H1 (cell line): ENCODE data around the gene ARHGAP26. TPM values are rescaled to one million over a fixed set of nuclear protein-coding genes. Genes with fewer than 3 reads are reported as not detected.

Source experiments
- CHD1 ChIP-seq: IDR thresholded peaks from 2 replicates; pipeline ENCODE4 v1.6.1; 2012; ENCODE audit warnings: low read depth, low read length, improper control_type of control experiment
- GABPA ChIP-seq: IDR thresholded peaks from 2 replicates; pipeline ENCODE4 v1.6.1; 2011; ENCODE audit warnings: mild to moderate bottlenecking, low read length, moderate library complexity, borderline replicate concordance; ENCODE audit not compliant: insufficient read depth
- KDM1A ChIP-seq: fragments of 200-600, 300-600 bp; sonication (generic); IDR thresholded peaks from 2 replicates; pipeline ENCODE4 v1.7.1; 2016; ENCODE audit warnings: mild to moderate bottlenecking, low read length, borderline replicate concordance
- MAFK ChIP-seq: IDR thresholded peaks from 2 replicates; pipeline ENCODE4 v1.6.1; 2012; ENCODE audit warnings: low read depth, mild to moderate bottlenecking, improper control_type of control experiment, low read length
- RBBP5 ChIP-seq: IDR thresholded peaks from 2 replicates; pipeline ENCODE4 v1.7.1; 2012; ENCODE audit warnings: low read depth, mild to moderate bottlenecking, inconsistent platforms, low read length, moderate library complexity, borderline replicate concordance
- RXRA ChIP-seq: IDR thresholded peaks from 2 replicates; pipeline ENCODE4 v1.6.1; 2011; ENCODE audit warnings: low read depth, mild to moderate bottlenecking, low read length, moderate library complexity; ENCODE audit not compliant: insufficient read depth
- SP4 ChIP-seq: IDR thresholded peaks from 2 replicates; pipeline ENCODE4 v1.6.1; 2012; ENCODE audit warnings: low read length, inconsistent platforms
- SRF ChIP-seq: IDR thresholded peaks from 2 replicates; pipeline ENCODE4 v1.6.1; 2011; ENCODE audit warnings: mild to moderate bottlenecking, low read depth, low read length, moderate library complexity
- TAF1 ChIP-seq: IDR thresholded peaks from 2 replicates; pipeline ENCODE4 v1.6.1; 2011; ENCODE audit warnings: mild to moderate bottlenecking, low read depth, low read length
- ZNF274 ChIP-seq: IDR thresholded peaks from 2 replicates; pipeline ENCODE4 v1.7.0; 2012; ENCODE audit warnings: low read length, borderline replicate concordance; ENCODE audit errors: extremely low read depth
- polyA plus RNA-seq, 7 experiments: library from polyadenylated mRNA; depleted of rRNA in 3 of 7; stranded (reverse) in 5 of 7; unstranded in 2 of 7; fragments of >200 nt in 5 of 7; fragments of 200-250 nt in 2 of 7; gene quantifications; 1 replicate in 5 of 7; 2 replicates in 1 of 7; 4 replicates in 1 of 7; pipeline versions ENCODE4 v1.2.1 to v1.2.3, GENCODE V29; 2011 to 2013; ENCODE audit warnings: missing spikeins in 2 of 7, mixed read lengths in 2 of 7
- total RNA-seq: library from RNA; stranded (reverse); fragmentation: NEBNext Ultra II Directional; extraction: Animal tissue kit (Norgen Biotek cat#: 25700); gene quantifications from 2 replicates; pipeline ENCODE4 v1.2.1, GENCODE V29; 2021
- TF ChIP-seq, protein P1 (sequence below): fragments of 300-600 bp; sonication (generic); IDR thresholded peaks from 2 replicates; pipeline ENCODE4 v1.7.1; 2012; ENCODE audit warnings: low read length, moderate library complexity, mild to moderate bottlenecking, inconsistent platforms; ENCODE audit not compliant: insufficient replicate concordance
- TF ChIP-seq, protein P2 (sequence below): IDR thresholded peaks from 2 replicates; pipeline ENCODE4 v1.6.1; 2012; ENCODE audit warnings: inconsistent platforms

The ARHGAP26 gene
- total and polyA plus RNA-seq, 2 of the 8 experiments (the other 6 are each of a cell fraction or from before 2014, with no cell fraction given): 7.1 to 24.8 TPM

DNA sequence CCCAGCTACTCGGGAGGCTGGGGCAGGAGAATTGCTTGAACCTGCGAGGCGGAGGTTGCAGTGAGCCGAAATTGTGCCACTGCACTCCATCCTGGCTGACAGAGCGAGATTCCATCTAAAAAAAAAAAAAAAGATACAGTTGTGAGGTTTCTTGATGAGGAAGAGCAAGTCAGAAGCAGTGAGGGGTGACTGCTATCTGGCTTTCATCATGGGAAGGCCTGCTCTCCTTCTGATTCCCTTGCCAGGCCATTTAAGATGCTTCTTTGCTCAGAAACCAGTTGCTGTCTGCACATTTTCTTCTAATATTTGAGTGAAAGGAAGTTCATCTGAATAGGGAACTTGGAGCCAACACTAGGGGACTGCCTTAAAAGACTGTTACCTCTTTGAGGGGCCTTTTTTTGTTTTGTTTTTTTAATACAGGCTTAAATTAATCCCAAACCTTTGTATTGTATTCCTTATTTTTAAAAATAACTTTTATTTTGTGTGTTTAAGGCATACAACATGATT is 201.9 kb downstream of the ARHGAP26 start (continued):
- TF ChIP-seq, protein P1, sequence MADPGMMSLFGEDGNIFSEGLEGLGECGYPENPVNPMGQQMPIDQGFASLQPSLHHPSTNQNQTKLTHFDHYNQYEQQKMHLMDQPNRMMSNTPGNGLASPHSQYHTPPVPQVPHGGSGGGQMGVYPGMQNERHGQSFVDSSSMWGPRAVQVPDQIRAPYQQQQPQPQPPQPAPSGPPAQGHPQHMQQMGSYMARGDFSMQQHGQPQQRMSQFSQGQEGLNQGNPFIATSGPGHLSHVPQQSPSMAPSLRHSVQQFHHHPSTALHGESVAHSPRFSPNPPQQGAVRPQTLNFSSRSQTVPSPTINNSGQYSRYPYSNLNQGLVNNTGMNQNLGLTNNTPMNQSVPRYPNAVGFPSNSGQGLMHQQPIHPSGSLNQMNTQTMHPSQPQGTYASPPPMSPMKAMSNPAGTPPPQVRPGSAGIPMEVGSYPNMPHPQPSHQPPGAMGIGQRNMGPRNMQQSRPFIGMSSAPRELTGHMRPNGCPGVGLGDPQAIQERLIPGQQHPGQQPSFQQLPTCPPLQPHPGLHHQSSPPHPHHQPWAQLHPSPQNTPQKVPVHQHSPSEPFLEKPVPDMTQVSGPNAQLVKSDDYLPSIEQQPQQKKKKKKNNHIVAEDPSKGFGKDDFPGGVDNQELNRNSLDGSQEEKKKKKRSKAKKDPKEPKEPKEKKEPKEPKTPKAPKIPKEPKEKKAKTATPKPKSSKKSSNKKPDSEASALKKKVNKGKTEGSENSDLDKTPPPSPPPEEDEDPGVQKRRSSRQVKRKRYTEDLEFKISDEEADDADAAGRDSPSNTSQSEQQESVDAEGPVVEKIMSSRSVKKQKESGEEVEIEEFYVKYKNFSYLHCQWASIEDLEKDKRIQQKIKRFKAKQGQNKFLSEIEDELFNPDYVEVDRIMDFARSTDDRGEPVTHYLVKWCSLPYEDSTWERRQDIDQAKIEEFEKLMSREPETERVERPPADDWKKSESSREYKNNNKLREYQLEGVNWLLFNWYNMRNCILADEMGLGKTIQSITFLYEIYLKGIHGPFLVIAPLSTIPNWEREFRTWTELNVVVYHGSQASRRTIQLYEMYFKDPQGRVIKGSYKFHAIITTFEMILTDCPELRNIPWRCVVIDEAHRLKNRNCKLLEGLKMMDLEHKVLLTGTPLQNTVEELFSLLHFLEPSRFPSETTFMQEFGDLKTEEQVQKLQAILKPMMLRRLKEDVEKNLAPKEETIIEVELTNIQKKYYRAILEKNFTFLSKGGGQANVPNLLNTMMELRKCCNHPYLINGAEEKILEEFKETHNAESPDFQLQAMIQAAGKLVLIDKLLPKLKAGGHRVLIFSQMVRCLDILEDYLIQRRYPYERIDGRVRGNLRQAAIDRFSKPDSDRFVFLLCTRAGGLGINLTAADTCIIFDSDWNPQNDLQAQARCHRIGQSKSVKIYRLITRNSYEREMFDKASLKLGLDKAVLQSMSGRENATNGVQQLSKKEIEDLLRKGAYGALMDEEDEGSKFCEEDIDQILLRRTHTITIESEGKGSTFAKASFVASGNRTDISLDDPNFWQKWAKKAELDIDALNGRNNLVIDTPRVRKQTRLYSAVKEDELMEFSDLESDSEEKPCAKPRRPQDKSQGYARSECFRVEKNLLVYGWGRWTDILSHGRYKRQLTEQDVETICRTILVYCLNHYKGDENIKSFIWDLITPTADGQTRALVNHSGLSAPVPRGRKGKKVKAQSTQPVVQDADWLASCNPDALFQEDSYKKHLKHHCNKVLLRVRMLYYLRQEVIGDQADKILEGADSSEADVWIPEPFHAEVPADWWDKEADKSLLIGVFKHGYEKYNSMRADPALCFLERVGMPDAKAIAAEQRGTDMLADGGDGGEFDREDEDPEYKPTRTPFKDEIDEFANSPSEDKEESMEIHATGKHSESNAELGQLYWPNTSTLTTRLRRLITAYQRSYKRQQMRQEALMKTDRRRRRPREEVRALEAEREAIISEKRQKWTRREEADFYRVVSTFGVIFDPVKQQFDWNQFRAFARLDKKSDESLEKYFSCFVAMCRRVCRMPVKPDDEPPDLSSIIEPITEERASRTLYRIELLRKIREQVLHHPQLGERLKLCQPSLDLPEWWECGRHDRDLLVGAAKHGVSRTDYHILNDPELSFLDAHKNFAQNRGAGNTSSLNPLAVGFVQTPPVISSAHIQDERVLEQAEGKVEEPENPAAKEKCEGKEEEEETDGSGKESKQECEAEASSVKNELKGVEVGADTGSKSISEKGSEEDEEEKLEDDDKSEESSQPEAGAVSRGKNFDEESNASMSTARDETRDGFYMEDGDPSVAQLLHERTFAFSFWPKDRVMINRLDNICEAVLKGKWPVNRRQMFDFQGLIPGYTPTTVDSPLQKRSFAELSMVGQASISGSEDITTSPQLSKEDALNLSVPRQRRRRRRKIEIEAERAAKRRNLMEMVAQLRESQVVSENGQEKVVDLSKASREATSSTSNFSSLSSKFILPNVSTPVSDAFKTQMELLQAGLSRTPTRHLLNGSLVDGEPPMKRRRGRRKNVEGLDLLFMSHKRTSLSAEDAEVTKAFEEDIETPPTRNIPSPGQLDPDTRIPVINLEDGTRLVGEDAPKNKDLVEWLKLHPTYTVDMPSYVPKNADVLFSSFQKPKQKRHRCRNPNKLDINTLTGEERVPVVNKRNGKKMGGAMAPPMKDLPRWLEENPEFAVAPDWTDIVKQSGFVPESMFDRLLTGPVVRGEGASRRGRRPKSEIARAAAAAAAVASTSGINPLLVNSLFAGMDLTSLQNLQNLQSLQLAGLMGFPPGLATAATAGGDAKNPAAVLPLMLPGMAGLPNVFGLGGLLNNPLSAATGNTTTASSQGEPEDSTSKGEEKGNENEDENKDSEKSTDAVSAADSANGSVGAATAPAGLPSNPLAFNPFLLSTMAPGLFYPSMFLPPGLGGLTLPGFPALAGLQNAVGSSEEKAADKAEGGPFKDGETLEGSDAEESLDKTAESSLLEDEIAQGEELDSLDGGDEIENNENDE: no peak
- TF ChIP-seq ZNF274 (no peak), RXRA (no peak), SRF (no peak), GABPA (no peak), RBBP5 (no peak), CHD1 (no peak), SP4 (no peak), MAFK (no peak), KDM1A (no peak), TAF1 (no peak)
- TF ChIP-seq, protein P2, sequence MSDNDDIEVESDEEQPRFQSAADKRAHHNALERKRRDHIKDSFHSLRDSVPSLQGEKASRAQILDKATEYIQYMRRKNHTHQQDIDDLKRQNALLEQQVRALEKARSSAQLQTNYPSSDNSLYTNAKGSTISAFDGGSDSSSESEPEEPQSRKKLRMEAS: no peak
